ENCODE data around the gene SIRT6.
"Not testable (repeated sequence)": the region's sequence is repeated elsewhere in the genome, so short reads cannot be mapped to it uniquely, and the experiment has no call there.

SIRT6 gene

GRCh38 chr19:4173479-4174212, 8.7 kb downstream of the SIRT6 start:
- no peak overlapping the region for H3K4me3 ChIP-seq (ENCODE audit: low read length)
- TF ChIP-seq ZNF274 (IDR thresholded peaks at IDR 0.05; ENCODE audit: low read depth, low read length) = no peak

GRCh38 chr19:4172861-4173473, 9.4 kb downstream of the SIRT6 start:
- TF ChIP-seq ZNF274 (IDR thresholded peaks at IDR 0.05; ENCODE audit: low read depth, low read length) = no peak
- no peak overlapping the region for H3K4me3 ChIP-seq (ENCODE audit: low read length)

GRCh38 chr19:4171676-4172075, 10.7 kb downstream of the SIRT6 start:
- TF ChIP-seq ZNF274 (IDR thresholded peaks at IDR 0.05; ENCODE audit: low read depth, low read length) = no peak
- H3K4me3 ChIP-seq (ENCODE audit: low read length) = no peak overlapping the region

GRCh38 chr19:4164262-4164661, 18.1 kb downstream of the SIRT6 start:
- TF ChIP-seq ZNF274 (IDR thresholded peaks at IDR 0.05; ENCODE audit: low read depth, low read length) = no peak
- no peak overlapping the region for H3K4me3 ChIP-seq (ENCODE audit: low read length)

GRCh38 chr19:4161415-4162077, 20.8 kb downstream of the SIRT6 start:
- H3K4me3 ChIP-seq (ENCODE audit: low read length) = no peak overlapping the region
- no peak for TF ChIP-seq ZNF274 (IDR thresholded peaks at IDR 0.05; ENCODE audit: low read depth, low read length)

- not testable (repeated sequence) for H3K4me3 ChIP-seq (ENCODE audit: low read length)
Measured at GRCh38 chr19:4157971-4158370, 24.4 kb downstream of the SIRT6 start.

- no peak overlapping the region for H3K4me3 ChIP-seq (ENCODE audit: low read length)
- no peak for TF ChIP-seq ZNF274 (IDR thresholded peaks at IDR 0.05; ENCODE audit: low read depth, low read length)
Measured at GRCh38 chr19:4157164-4157563, 25.2 kb downstream of the SIRT6 start.

- H3K4me3 ChIP-seq (ENCODE audit: low read length) = no peak overlapping the region
- TF ChIP-seq ZNF274 (IDR thresholded peaks at IDR 0.05; ENCODE audit: low read depth, low read length) = no peak
Measured at GRCh38 chr19:4154571-4155312, 27.6 kb downstream of the SIRT6 start.

GRCh38 chr19:4152241-4152998, 29.9 kb downstream of the SIRT6 start:
- no peak for TF ChIP-seq ZNF274 (IDR thresholded peaks at IDR 0.05; ENCODE audit: low read depth, low read length)
- no peak overlapping the region for H3K4me3 ChIP-seq (ENCODE audit: low read length)

GRCh38 chr19:4151623-4152022, 30.7 kb downstream of the SIRT6 start:
- TF ChIP-seq ZNF274 (IDR thresholded peaks at IDR 0.05; ENCODE audit: low read depth, low read length) = no peak
- no peak overlapping the region for H3K4me3 ChIP-seq (ENCODE audit: low read length)

GRCh38 chr19:4149518-4150288, 32.7 kb downstream of the SIRT6 start:
- no peak overlapping the region for H3K4me3 ChIP-seq (ENCODE audit: low read length)

GRCh38 chr19:4144666-4145249, 37.6 kb downstream of the SIRT6 start:
- TF ChIP-seq ZNF274 (IDR thresholded peaks at IDR 0.05; ENCODE audit: low read depth, low read length) = no peak
- H3K4me3 ChIP-seq (ENCODE audit: low read length) = no peak overlapping the region

More at GRCh38 chr19:4149518-4150288, 32.7 kb downstream of the SIRT6 start:
- TF ChIP-seq ZNF274 (IDR thresholded peaks at IDR 0.05; ENCODE audit: low read depth, low read length) = no peak

- not testable (repeated sequence) for H3K4me3 ChIP-seq (ENCODE audit: low read length)
Measured at GRCh38 chr19:4142916-4143315, 39.4 kb downstream of the SIRT6 start.

All from GM08714 (cell line).